Measurements from ENCODE around the gene KIZ.

Gene KIZ

GRCh38 chr20:21181028-21181427 lies 55.1 kb downstream of the KIZ start:
- DNase-seq, result no peak

GRCh38 chr20:21182832-21183563 lies 57.1 kb downstream of the KIZ start:
- DNase-seq, result no peak

- no peak for DNase-seq
Observed at GRCh38 chr20:21183722-21184121, 57.8 kb downstream of the KIZ start.

GRCh38 chr20:21184819-21185218 lies 58.9 kb downstream of the KIZ start:
- no peak for DNase-seq

- no peak for DNase-seq
Observed at GRCh38 chr20:21185849-21186248, 60.0 kb downstream of the KIZ start.

GRCh38 chr20:21189761-21190523 lies 64.1 kb downstream of the KIZ start:
- DNase-seq, result no peak

- no peak for DNase-seq
Observed at GRCh38 chr20:21190869-21191268, 65.0 kb downstream of the KIZ start.

- no peak for DNase-seq
Observed at GRCh38 chr20:21191839-21192238, 66.0 kb downstream of the KIZ start.

- DNase-seq, result no peak
Observed at GRCh38 chr20:21202259-21202658, 76.4 kb downstream of the KIZ start.

- no peak for DNase-seq
Observed at GRCh38 chr20:21203088-21203656, 77.3 kb downstream of the KIZ start.

- no peak for DNase-seq
Observed at GRCh38 chr20:21206584-21206983, 80.7 kb downstream of the KIZ start.

- DNase-seq, result no peak
Observed at GRCh38 chr20:21208999-21209398, 83.1 kb downstream of the KIZ start.

- no peak for DNase-seq
Observed at GRCh38 chr20:21209668-21210067, 83.8 kb downstream of the KIZ start.

GRCh38 chr20:21213691-21214090 lies 87.8 kb downstream of the KIZ start:
- no peak for DNase-seq

- no peak for DNase-seq
Observed at GRCh38 chr20:21214431-21214830, 88.5 kb downstream of the KIZ start.

GRCh38 chr20:21219686-21220085 lies 93.8 kb downstream of the KIZ start:
- no peak for DNase-seq

- no peak for DNase-seq
Observed at GRCh38 chr20:21224217-21224616, 98.3 kb downstream of the KIZ start.

GRCh38 chr20:21225215-21225947 lies 99.5 kb downstream of the KIZ start:
- DNase-seq, result no peak

GRCh38 chr20:21228511-21228910 lies 102.6 kb downstream of the KIZ start:
- DNase-seq, result no peak

GRCh38 chr20:21229163-21229562 lies 103.3 kb downstream of the KIZ start:
- no peak for DNase-seq

GRCh38 chr20:21230220-21230619 lies 104.3 kb downstream of the KIZ start:
- no peak for DNase-seq

- no peak for DNase-seq
Observed at GRCh38 chr20:21230686-21231085, 104.8 kb downstream of the KIZ start.

- no peak for DNase-seq
Observed at GRCh38 chr20:21232546-21233280, 106.8 kb downstream of the KIZ start.

Data from activated T-cell treated with anti-CD3 and anti-CD28 coated beads, Interleukin-2, amount 50 U/mL, for 48 hours (primary cell).